Lung (tissue), 12 donors: ENCODE measurements around the gene SLC9A9. TPM values are rescaled to one million over a fixed set of nuclear protein-coding genes. Genes with fewer than 3 reads are reported as not detected.

Source experiments
- ATAC-seq: fragments of 200-7000 bp; cut with Tn5 transposase; one replicate; pipeline ENCODE4 v1.9.1; 2020; ENCODE audit warnings: moderate number of reproducible peaks; ENCODE audit not compliant: insufficient read depth, low FRiP score
- DNase-seq, 3 donors: peaks; one replicate each; pipeline ENCODE4 v3.0.0-alpha.2; 2013 to 2017
- H3K27ac ChIP-seq, 2 donors: one replicate each; pipeline ENCODE4 v1.5.1; 2013; ENCODE audit warnings: mild to moderate bottlenecking in 2 of 2, moderate library complexity in 2 of 2, control low read depth in 1 of 2, inconsistent platforms in 1 of 2, low read depth in 1 of 2, low read length in 1 of 2
- H3K27me3 ChIP-seq, 3 donors: one replicate each; pipeline ENCODE4 v1.5.1; 2013; ENCODE audit warnings: low read length in 2 of 3; ENCODE audit not compliant: control insufficient read depth in 3 of 3, insufficient read depth in 3 of 3
- H3K36me3 ChIP-seq, 4 donors: one replicate each; pipeline ENCODE4 v1.5.1; 2013; ENCODE audit warnings: low read length in 4 of 4, mild to moderate bottlenecking in 1 of 4, moderate library complexity in 1 of 4; ENCODE audit not compliant: control insufficient read depth in 4 of 4, insufficient read depth in 4 of 4
- H3K4me1 ChIP-seq, 5 donors: one replicate each; pipeline ENCODE4 v1.5.1; 2013; ENCODE audit warnings: low read length in 5 of 5, mild to moderate bottlenecking in 2 of 5, moderate library complexity in 1 of 5; ENCODE audit not compliant: control insufficient read depth in 5 of 5, insufficient read depth in 5 of 5
- H3K4me3 ChIP-seq: one replicate; pipeline ENCODE4 v1.5.1; 2013; ENCODE audit warnings: mild to moderate bottlenecking, control low read depth, moderate library complexity
- H3K9ac ChIP-seq, 2 donors: one replicate each; pipeline ENCODE4 v1.5.1; 2013; ENCODE audit warnings: low read length in 2 of 2, control low read depth in 1 of 2; ENCODE audit not compliant: insufficient read depth in 1 of 2
- H3K9me3 ChIP-seq, 4 donors: one replicate each; pipeline ENCODE4 v1.5.1; 2013; ENCODE audit warnings: low read length in 3 of 4, mild to moderate bottlenecking in 1 of 4, moderate library complexity in 1 of 4; ENCODE audit not compliant: control insufficient read depth in 4 of 4, insufficient read depth in 3 of 4
- CTCF ChIP-seq: IDR thresholded peaks from 2 replicates; pipeline ENCODE4 v1.5.1; 2012; ENCODE audit warnings: mild to moderate bottlenecking; ENCODE audit errors: control extremely low read depth, extremely low read depth
- WGBS, 2 donors: extraction: QIAGEN DNeasy Blood & Tissue Kit; methylation state at CpG; one replicate each; pipeline ENCODE4 v1.1.7; 2013; 5-methylcytosine and 5-hydroxymethylcytosine counted together
- polyA plus RNA-seq, 2 donors: library from polyadenylated mRNA; stranded (reverse); fragments of 200-250 nt; gene quantifications; one replicate each; pipeline ENCODE4 v1.2.1, GENCODE V29; 2013
- total RNA-seq, 2 donors: library from RNA; depleted of rRNA in 1 of 2; stranded (reverse); fragments of >200 nt in 1 of 2; gene quantifications; one replicate each; pipeline ENCODE4 v1.2.1, GENCODE V29; 2014 to 2021
- donor health status: control.
- donor health status: control.
- donor health status: Bipolar disorder and iron deficiency.
- donor health status: healthy.
- donor health status: DM: yes; HTN: yes; CAD: no.

The SLC9A9 gene
- total and polyA plus RNA-seq, 4 donors: 2.2 to 66.3 (median 8.2) TPM

GRCh38 chr3:143482106-143483088 lies 365.9 kb downstream of the SLC9A9 start:
- Histone ChIP-seq H3K27ac (no peak overlapping the region), H3K27me3 (no peaks in the 10 kb centered on the region), H3K4me1 (peaks cover 0 to 5% (median 0%) of the 10 kb centered on the region in 5 donors), H3K9ac (no peak overlapping the region), H3K9me3 (no peaks in the 10 kb centered on the region), H3K36me3 (no peaks in the 10 kb centered on the region), H3K4me3 (no peak overlapping the region)
- ATAC-seq: no peak
- TF ChIP-seq CTCF: no peak
- WGBS, 2 donors: 72 to 80% methylated on average over 8 of the region's 8 CpGs
- no peak for DNase-seq

DNA sequence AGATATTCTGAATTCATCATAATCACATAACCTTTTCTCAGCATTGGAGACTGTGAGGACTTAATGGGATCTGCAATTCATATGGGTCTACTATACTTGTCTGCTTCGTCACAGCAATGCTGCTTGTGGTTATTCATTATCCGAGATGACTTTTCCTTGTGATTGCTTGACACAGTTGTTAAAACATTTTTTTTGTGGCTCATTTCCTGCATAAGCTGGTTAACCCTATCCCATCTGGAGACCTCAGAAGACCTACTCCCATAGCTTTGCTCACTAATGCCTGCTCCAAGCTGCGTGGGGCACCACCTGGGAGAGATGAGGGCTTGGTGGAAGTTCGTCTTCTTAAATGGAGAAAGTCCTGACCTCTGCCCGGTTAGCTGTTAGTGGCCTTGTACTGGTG lies 367.9 kb downstream of the SLC9A9 start:
- Histone ChIP-seq H3K27ac (no peak overlapping the region), H3K27me3 (no peaks in the 10 kb centered on the region), H3K4me1 (peaks cover 0 to 5% (median 0%) of the 10 kb centered on the region in 5 donors), H3K36me3 (no peaks in the 10 kb centered on the region), H3K9me3 (no peaks in the 10 kb centered on the region), H3K4me3 (no peak overlapping the region), H3K9ac (no peak overlapping the region)
- WGBS, 2 donors: 29 to 57% methylated on average over 5 of the region's 5 CpGs
- ATAC-seq (peak; percentile 60), DNase-seq (peak in 2 of 3 donors; percentile 13 to 29)
- TF ChIP-seq CTCF: no peak

DNA sequence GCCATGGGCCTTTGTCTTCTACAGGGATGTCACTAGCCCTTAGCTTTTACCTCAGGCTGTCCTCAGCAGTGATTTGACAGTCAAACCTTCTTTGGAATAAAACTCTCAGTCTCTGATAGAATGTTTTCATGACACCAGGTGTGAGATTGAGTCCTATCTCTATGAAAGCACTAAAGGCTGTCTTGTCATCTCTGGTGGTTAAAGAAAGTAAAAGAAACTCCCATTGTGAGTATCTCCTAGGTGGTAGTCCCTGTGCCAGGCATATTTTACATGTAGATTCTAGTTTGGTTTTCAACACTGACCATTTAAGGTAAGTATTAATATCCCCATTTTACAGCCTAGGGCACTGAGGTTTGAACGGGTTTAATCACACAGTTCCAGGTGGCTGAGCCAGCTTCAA lies 368.5 kb downstream of the SLC9A9 start:
- ATAC-seq (no peak), DNase-seq (no peak)
- TF ChIP-seq CTCF: no peak
- Histone ChIP-seq H3K36me3 (no peaks in the 10 kb centered on the region), H3K9ac (no peak overlapping the region), H3K9me3 (no peaks in the 10 kb centered on the region), H3K4me1 (peaks cover 0 to 5% (median 0%) of the 10 kb centered on the region in 5 donors), H3K4me3 (no peak overlapping the region), H3K27ac (no peak overlapping the region), H3K27me3 (no peaks in the 10 kb centered on the region)
- 88 to 92% methylated on average over 1 of the region's 1 CpG for WGBS, 2 donors
